ENCODE data around the gene EPSTI1.
"Not testable (repeated sequence)": the region's sequence is repeated elsewhere in the genome, so short reads cannot be mapped to it uniquely, and the experiment has no call there.

EPSTI1 gene

GRCh38 chr13:42991898-42992763 is at the start of gene EPSTI1:
Gene EPSTI1, minus strand, starts transcription at chr13:42992241. Its CDS starts 76 bp downstream, at chr13:42992165.
- peak; percentile 71 to 74 for DNase-seq

- no peak for DNase-seq
Measured at GRCh38 chr13:43041369-43041921, 49.4 kb upstream of the EPSTI1 start.

GRCh38 chr13:43040581-43041368 is 48.7 kb upstream of the EPSTI1 start:
- DNase-seq = not testable (repeated sequence)

GRCh38 chr13:43039966-43040365 is 47.9 kb upstream of the EPSTI1 start:
- no peak for DNase-seq

GRCh38 chr13:43036351-43037250 is 44.6 kb upstream of the EPSTI1 start:
- DNase-seq = no peak

- no peak for DNase-seq
Measured at GRCh38 chr13:43033038-43033437, 41.0 kb upstream of the EPSTI1 start.

- DNase-seq = no peak
Measured at GRCh38 chr13:43031881-43032280, 39.8 kb upstream of the EPSTI1 start.

GRCh38 chr13:43030548-43030947 is 38.5 kb upstream of the EPSTI1 start:
- no peak for DNase-seq

- no peak for DNase-seq
Measured at GRCh38 chr13:43026262-43026661, 34.2 kb upstream of the EPSTI1 start.

- peak; percentile 62 to 80 for DNase-seq
Measured at GRCh38 chr13:43023289-43023963, 31.4 kb upstream of the EPSTI1 start, which contains the start of gene DNAJC15. Gene DNAJC15, plus strand, starts transcription at chr13:43023586. Its CDS starts 41 bp downstream, at chr13:43023627.

- no peak for DNase-seq
Measured at GRCh38 chr13:43022934-43023288, 30.9 kb upstream of the EPSTI1 start.

GRCh38 chr13:43021926-43022670 is 30.1 kb upstream of the EPSTI1 start:
- no peak for DNase-seq

- DNase-seq = no peak
Measured at GRCh38 chr13:43020794-43021193, 28.8 kb upstream of the EPSTI1 start.

- DNase-seq = no peak
Measured at GRCh38 chr13:43019811-43020210, 27.8 kb upstream of the EPSTI1 start.

- no peak for DNase-seq
Measured at GRCh38 chr13:43016226-43016625, 24.2 kb upstream of the EPSTI1 start.

GRCh38 chr13:43014162-43014561 is 22.1 kb upstream of the EPSTI1 start:
- no peak for DNase-seq

- DNase-seq = no peak
Measured at GRCh38 chr13:43009506-43009905, 17.5 kb upstream of the EPSTI1 start.

- no peak for DNase-seq
Measured at GRCh38 chr13:43008596-43008995, 16.6 kb upstream of the EPSTI1 start.

- DNase-seq = no peak
Measured at GRCh38 chr13:43006893-43007631, 15.0 kb upstream of the EPSTI1 start.

- DNase-seq = no peak
Measured at GRCh38 chr13:43005460-43006236, 13.6 kb upstream of the EPSTI1 start.
